Measurements from ENCODE around the gene ADPRHL1. TPM values are rescaled to one million over a fixed set of nuclear protein-coding genes. Genes with fewer than 3 reads are reported as not detected.

The ADPRHL1 gene
- total RNA-seq, 1 experiment from 2014 or later = 2.7 TPM

- Histone ChIP-seq H3K4ac (ENCODE audit: low read depth, low read length) (no peak overlapping the region), H3T11ph (ENCODE audit: low read length) (no peak overlapping the region), H2BK15ac (ENCODE audit: low read depth, low read length) (no peak overlapping the region), H2BK5ac (ENCODE audit: insufficient read length, low read length) (no peak overlapping the region), H3K4me1 (ENCODE audit: insufficient read depth, low read length) (no peaks in the 10 kb centered on the region), H2AFZ (ENCODE audit: low read length) (no peak overlapping the region), H3K79me1 (ENCODE audit: insufficient read depth, low read depth, low read length, poor library complexity, severe bottlenecking) (peaks cover 4% of the 10 kb centered on the region), H3K14ac (ENCODE audit: insufficient read depth, low read length) (no peak overlapping the region), H3K9ac (ENCODE audit: extremely low read depth, insufficient read length, low read length) (no peak overlapping the region), H2BK120ac (ENCODE audit: low read depth, low read length, poor library complexity, severe bottlenecking) (no peak overlapping the region), H2BK12ac (ENCODE audit: insufficient read length, low read depth, low read length) (no peak overlapping the region), H3K56ac (ENCODE audit: insufficient read length, low read depth, low read length) (no peak overlapping the region), H3K4me2 (ENCODE audit: insufficient read depth, insufficient read length, low read length) (no peak overlapping the region), H3K79me2 (ENCODE audit: insufficient read depth, low read length) (peaks cover 1% of the 10 kb centered on the region; the same call in 1 of the 2 replicates), H3K9me3 (ENCODE audit: control insufficient read depth, low read depth, low read length) (no peaks in the 10 kb centered on the region), H4K8ac (replicated peaks; ENCODE audit: insufficient read length, low read depth, low read length) (no peak overlapping the region), H3K27ac (ENCODE audit: insufficient read length, low read depth, low read length) (no peak overlapping the region), H3K18ac (ENCODE audit: insufficient read length, low read depth, low read length) (no peak overlapping the region), H4K5ac (ENCODE audit: insufficient read length, low read depth, low read length) (no peak overlapping the region), H3K23me2 (ENCODE audit: insufficient read length, low read depth, low read length, poor library complexity, severe bottlenecking) (no peaks in the 10 kb centered on the region), H3K23ac (ENCODE audit: insufficient read length, low read depth, low read length) (no peak overlapping the region), H4K20me1 (ENCODE audit: control insufficient read depth, insufficient read depth, insufficient read length) (no peaks in the 10 kb centered on the region), H3K27me3 (ENCODE audit: insufficient read depth, low read length) (no peaks in the 10 kb centered on the region), H2AK5ac (ENCODE audit: insufficient read length, low read length) (no peak overlapping the region), H4K91ac (ENCODE audit: insufficient read length, low read depth, low read length) (no peak overlapping the region), H2BK20ac (ENCODE audit: low read depth, low read length, poor library complexity, severe bottlenecking) (no peak overlapping the region)
- H3K27ac Mint-ChIP-seq = peak overlapping the region; percentile 5 to 92 (median 68); a peak in 5 of 7 replicates
- no CpG with 5 or more reads among the region's 10 CpGs for WGBS (ENCODE audit: extremely low coverage, insufficient read length, low lambda C conversion rate)
- no peak overlapping the region for H3K4me3 Mint-ChIP-seq
- peaks cover 6 to 10% of the 10 kb centered on the region in 2 experiments for H3K4me1 Mint-ChIP-seq
- DNase-seq = peak; percentile 19
- no peaks in the 10 kb centered on the region for H3K9me3 Mint-ChIP-seq
- H3K36me3 Mint-ChIP-seq (ENCODE audit: insufficient read depth in 1 of 3, low read depth in 3 of 3) = peaks cover 36 to 63% (median 62%) of the 10 kb centered on the region in 3 experiments
- TF ChIP-seq CTCF (conservative IDR thresholded peaks at IDR 0.05) = no peak
- H3K27me3 Mint-ChIP-seq (ENCODE audit: low read depth) = no peaks in the 10 kb centered on the region
Measured at GRCh38 chr13:113355621-113356020, 97.7 kb downstream of the ADPRHL1 start.
